Measurements from ENCODE around the gene PRR12.

Gene PRR12

GRCh38 chr19:49640113-49640898 is 49.3 kb downstream of the PRR12 start, which contains the start of gene RRAS (continued):
- TF ChIP-seq TSHZ1 (tag by site-specific recombination; IDR thresholded peaks at IDR 0.05; ENCODE audit: borderline replicate concordance) (peak; percentile 52; the same call in 1 of the 2 replicates), ZNF580 (tag by site-specific recombination; IDR thresholded peaks at IDR 0.05) (peak; percentile 82), YY2 (tag by site-specific recombination; IDR thresholded peaks at IDR 0.05) (no peak), ZNF670 (tag by site-specific recombination; IDR thresholded peaks at IDR 0.05; ENCODE audit: low read depth) (no peak), REST (tag by site-specific recombination; IDR thresholded peaks at IDR 0.05) (peak; percentile 16; the same call in 1 of the 2 replicates), KLF16 (tag by site-specific recombination; IDR thresholded peaks at IDR 0.05) (peak; percentile 62; the same call in 1 of the 2 replicates), ZNF16 (tag by site-specific recombination; IDR thresholded peaks at IDR 0.05; ENCODE audit: low read depth) (no peak), ZBTB17 (tag by site-specific recombination; IDR thresholded peaks at IDR 0.05) (peak; percentile 88), PATZ1 (tag by site-specific recombination; IDR thresholded peaks at IDR 0.05) (peak; percentile 100), SP3 (tag by site-specific recombination; IDR thresholded peaks at IDR 0.05) (peak; percentile 86), ZNF623 (tag by site-specific recombination; IDR thresholded peaks at IDR 0.05) (0 out of 2 replicates have a peak, but pooled peaks have one; percentile 10), OVOL3 (tag by site-specific recombination; IDR thresholded peaks at IDR 0.05) (peak; percentile 71; the same call in 1 of the 2 replicates), ZNF558 (tag by site-specific recombination; IDR thresholded peaks at IDR 0.05) (peak; percentile 24; the same call in 1 of the 2 replicates), ZNF76 (tag by site-specific recombination; IDR thresholded peaks at IDR 0.05; ENCODE audit: borderline replicate concordance, low read depth) (peak; percentile 87), KLF8 (tag by site-specific recombination; IDR thresholded peaks at IDR 0.05) (peak; percentile 99), ZNF138 (tag by site-specific recombination; IDR thresholded peaks at IDR 0.05; ENCODE audit: borderline replicate concordance) (no peak), SCRT1 (tag by site-specific recombination; IDR thresholded peaks at IDR 0.05; ENCODE audit: borderline replicate concordance) (0 out of 2 replicates have a peak, but pooled peaks have one; percentile 36), ZNF600 (tag by site-specific recombination; IDR thresholded peaks at IDR 0.05) (no peak), ZNF518A (tag by site-specific recombination; conservative IDR thresholded peaks at IDR 0.05; ENCODE audit: low read depth) (peak; percentile 63; the same call in 1 of the 2 replicates), GLIS2 (tag by site-specific recombination; IDR thresholded peaks at IDR 0.05) (peak; percentile 70), ZSCAN4 (tag by site-specific recombination; IDR thresholded peaks at IDR 0.05) (peak; percentile 37), ZNF629 (tag by site-specific recombination; IDR thresholded peaks at IDR 0.05) (peak; percentile 93), ZNF341 (tag by site-specific recombination; IDR thresholded peaks at IDR 0.05; ENCODE audit: low read depth) (peak; percentile 75)

All from HEK293 (cell line).